Measurements from ENCODE around the gene ZSCAN26.

Gene ZSCAN26

DNA sequence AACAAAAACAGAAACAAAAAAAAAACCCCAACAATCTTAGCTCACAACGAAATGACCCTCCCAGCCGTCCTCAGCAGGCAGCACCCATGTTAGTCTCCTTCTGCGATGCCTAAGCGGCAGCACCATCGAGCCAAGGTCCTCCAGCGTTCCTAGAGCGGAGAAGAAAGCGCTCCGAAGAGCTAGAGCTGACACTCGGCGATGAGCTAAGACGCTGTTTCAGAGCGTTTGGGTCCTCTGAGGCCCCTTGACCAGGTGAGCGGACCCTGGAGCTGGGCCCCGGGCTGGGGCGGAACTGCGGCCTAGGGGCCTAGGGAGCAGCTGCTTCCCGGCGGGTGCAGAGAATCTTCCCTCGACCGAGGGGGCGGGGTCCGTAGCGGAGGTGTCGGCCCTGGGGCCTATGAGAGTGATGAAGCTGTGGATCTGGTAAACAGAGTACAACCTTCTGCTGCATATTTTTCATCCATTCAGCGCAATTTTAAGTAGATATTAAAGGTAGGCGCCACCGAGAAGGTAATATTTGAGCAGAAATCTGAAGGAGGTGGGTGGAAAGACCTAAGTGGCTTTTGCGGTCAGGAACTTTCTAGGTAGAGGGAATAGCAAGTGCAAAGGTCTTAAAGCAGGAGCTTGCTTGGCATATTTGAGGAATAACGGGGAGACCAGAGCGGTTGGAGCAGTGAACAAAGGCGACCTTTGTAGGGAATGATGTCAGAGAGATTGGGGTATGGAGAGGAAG lies at the start of gene ZSCAN26:
ZSCAN26 (plus strand) TSS at position 182 of the 733 bp plus-strand sequence. CDS start 4,777 bp downstream, outside the sequence.
- DNase-seq (ENCODE audit: low read depth): peak; percentile 79

DNA sequence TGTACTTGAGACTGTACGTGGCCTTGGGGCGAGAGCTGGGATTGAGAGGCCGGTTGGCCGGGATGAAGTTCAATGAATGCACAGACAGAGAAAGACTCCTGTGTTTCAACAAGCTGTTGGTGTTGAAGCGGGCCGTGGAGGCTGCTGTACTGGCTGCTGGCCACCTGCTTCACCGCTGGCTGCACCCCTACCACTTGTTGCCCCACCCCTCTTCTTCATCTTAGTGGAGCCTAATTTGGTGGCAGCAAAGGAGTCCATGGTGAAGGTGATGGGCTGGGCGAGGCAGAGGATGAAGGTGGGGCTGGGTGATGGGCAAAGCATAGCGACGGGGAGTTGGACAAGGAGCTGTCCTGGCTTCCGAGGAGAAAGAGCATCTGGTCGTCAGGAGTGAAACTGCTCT lies 49.1 kb upstream of the ZSCAN26 start:
- no peak for DNase-seq (ENCODE audit: low read depth)

DNA sequence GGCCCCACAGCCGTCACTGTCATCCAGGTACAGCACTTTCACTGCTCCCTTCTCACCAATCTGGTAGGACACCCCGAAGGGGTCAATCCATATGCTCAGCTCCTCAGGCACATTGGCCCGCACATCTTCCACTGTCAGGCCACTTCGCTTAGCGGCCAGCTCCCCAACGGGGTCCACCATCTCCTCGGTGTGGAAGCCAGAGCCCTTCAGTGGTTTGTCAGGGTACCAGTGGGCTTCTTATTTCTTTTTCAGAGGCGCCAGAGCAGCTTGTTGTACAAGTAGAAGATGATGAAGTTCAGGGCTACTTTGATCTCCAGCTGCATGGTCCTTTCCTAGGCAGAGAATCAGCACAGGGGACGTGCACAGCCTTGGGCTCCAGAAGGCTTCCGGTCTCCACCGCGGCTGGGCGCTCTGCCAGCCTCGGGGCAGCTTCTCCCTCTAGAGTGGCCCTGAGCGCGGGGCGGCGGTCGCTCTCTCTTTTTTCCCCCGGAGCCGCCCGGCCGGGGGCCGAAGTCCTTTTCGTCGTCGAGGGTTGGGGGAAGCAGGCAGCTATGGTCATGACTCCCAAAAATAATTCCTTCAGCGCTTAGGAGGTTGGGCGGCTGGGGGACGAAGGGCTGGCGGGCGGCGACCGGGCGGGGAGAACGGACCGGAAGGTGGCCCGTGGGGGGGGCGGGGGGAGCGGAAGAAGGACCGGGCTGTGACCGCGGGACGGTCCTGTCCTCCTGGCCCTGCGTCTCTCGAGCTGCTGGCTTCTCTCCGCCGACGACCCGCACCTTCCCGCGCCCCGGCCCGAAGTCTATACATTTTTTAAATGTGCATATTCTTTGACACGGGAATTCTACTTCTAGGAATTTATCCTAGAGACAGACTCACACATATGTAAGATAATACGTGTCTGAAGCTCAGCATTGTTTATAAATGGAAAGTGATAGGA lies 48.4 kb upstream of the ZSCAN26 start:
- no peak for DNase-seq (ENCODE audit: low read depth)

DNA sequence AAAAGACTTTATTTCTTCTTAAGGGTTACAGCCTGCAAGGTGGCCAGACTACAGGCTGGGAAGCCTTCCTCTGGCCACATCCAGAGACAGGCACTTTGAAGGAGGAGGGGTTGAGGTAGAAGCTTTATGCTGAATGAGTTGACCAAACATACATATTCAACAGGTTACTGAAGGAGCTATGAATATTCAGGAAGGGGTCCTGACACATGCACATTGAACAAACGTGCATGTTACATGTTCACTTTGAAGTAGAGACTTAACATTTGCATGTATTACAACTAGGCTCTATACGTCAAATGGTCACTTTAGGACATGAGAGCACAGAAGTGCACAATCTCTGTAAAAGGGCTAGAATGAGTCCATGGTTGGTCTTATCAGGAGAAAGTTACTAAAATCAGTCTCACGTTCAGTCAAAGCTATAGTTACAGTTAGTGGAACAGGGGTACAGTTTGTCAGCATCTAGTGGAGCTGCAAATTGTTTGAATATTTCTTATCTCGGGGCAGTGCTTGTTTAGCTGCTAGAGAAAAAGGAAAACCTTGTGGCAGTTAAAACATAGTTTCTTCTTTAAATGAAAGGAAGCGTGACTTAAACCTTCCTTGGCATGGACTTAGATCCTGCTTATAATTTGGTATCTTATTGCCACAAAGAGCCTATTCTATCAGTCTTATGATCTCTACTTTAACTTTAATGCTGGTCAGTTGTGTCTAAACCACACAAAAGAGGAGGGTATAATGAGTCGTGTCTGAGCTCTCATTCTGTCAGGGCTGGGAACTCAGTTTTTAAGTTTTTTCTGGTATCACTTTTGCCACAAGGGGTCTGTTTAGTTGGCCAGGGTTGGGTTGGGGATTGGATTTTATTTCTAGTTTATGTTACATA lies 46.4 kb upstream of the ZSCAN26 start:
- no peak for DNase-seq (ENCODE audit: low read depth)

DNA sequence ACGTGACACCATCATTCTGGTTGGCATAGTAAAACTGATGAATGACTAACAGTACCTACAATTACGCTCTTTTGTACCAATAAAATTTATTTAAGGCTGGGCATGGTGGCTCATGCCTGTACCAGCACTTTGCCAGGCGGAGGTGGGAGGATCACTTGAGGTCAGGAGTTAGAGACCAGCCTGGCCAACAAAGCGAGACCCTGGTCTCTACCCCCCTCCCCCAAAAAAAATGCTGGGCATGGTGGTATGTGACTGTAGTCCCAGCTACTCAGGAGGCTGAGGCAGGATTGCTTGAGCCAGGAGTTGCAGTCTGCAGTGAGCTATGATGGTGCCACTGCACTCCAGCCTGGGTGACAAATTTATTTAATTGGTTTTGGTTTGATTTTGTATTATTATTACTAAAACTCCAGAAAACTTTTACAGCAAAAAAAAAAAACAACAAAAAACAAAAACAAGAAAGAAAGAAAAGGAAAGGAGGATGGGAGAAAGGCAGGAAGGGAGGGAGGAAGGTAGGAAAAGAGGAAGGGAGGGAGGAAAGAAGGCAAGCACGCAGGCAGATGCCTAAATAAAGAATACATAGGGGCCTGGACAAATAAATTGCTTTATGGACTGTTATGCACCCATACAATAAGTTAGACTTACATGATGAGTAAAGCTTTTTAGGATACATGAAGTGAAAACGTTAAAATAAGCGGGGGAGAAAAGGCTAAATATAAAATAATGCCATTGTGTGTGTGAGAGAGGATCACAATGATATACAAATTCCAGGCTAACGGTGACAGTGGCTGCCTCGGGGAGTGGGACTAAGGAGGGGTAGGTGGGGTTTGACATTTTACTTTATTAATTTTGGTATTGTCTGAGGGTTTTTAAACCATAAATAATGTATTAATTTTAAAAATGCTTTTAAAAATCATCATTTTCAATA lies 42.5 kb upstream of the ZSCAN26 start:
- DNase-seq (ENCODE audit: low read depth): no peak

DNA sequence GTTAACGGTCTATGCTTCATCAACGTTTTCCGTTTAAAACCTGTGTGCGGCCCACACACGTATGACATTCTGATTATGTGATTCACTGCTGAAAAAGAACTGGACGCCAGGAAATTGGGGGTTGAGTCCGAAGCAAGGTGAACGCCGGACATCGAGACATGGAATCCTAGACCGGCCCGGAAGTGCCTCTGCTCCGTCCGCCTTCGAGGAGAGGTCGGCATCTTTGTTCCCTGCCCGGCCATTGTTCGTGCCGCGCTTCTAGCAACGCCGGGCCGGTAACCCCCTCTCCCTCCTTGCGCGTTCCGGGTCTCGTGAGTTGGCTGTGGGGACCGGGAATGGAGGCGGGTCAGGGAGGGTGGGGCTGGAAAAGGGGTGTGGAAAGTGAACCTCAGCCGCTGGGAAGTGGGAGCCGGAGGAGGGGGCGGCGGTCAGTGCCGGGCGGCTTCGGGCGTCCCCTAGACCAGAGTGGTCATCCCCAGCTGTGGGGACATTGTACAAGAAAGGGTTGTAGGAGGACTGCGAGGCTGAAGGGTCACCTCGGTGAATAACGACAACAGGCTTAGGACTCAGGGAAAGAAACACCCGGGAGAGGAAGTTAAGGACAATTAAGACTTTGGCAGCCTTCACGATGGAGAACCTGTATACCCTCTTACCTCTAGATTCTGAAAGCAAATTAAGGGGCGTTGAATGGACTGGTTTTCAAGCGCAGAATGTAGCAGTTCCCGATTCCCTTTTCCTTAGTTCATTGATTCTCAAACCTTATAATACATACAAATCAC lies 41.7 kb upstream of the ZSCAN26 start, which contains the start of gene ZSCAN9:
ZSCAN9 (plus strand) TSS at position 220 of the 779 bp plus-strand sequence. CDS start 1,810 bp downstream, outside the sequence.
- DNase-seq (ENCODE audit: low read depth): no peak

DNA sequence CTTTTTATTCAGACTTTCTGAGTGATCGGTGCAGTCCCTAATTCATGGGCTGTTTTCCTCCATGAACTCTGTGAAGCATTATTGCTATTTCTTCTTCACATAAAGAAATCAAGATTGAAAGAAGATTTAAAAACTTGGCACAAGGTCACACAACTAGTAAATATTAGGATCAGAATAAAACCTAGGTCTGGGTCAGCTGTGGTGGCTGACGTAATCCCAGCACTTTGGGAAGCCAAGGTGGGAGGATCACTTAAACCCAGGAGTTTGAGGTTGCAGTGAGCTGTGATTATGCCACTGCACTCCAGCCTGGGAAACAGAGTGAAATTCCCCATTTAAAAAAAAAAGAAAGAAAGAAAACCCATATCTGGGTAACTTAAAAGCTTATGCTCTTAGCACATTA lies 40.5 kb upstream of the ZSCAN26 start:
- DNase-seq (ENCODE audit: low read depth): no peak

DNA sequence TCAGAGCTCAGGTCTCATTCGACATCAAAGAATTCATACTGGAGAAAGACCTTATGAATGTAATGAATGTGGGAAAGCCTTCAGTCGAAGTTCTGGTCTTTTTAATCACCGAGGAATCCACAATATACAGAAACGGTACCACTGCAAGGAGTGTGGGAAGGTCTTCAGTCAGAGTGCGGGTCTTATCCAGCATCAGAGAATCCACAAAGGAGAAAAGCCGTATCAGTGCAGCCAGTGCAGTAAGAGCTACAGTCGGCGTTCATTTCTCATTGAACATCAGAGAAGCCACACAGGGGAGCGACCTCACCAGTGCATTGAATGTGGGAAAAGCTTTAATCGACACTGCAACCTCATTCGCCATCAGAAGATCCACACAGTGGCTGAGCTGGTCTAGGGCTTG lies 34.2 kb upstream of the ZSCAN26 start:
- no peak for DNase-seq (ENCODE audit: low read depth)

DNA sequence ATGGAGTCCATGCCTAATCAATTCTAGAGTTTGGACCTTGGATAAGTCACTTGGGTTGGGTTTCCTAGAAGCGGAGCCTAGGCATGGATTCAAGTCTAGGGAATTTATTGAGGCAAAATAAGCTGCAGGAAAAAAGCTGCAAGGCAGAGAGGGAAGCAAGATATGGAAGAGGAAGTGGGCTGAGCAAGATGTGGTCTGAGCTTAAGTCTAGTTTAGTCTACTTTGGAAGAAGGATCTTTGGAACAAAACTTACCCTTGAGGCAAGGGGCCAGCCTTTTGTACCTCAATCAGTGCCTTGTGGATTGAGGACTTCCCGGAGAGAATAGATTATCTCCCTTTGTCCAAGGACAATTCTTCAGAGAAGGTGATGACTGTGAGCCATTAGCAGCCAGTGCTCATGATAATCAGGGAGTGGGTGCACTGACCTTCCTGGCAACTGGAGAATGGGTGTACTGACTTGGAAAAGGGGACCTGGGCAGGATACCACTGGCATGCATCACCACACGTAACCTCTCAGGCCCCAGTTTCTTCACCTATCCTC lies 31.0 kb upstream of the ZSCAN26 start:
- DNase-seq (ENCODE audit: low read depth): no peak

DNA sequence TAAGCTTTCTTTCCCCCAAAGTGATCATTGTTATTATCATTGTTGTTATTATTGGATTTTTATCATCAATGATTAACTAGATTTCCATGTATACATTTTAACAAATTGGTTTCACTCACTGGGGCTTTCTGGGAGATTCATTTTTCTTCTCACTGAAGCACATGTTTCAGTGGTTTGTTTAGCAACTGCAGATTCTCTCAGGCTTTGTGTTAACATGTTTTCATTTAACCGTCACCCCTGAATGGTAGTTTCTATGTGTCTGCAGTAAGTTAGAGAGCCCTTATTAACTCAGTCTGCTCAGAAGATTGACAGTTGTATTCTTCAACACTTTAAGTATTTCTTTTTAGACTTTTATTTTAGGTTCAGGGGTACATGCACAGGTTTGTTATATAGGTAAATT lies 27.3 kb upstream of the ZSCAN26 start:
- no peak for DNase-seq (ENCODE audit: low read depth)

DNA sequence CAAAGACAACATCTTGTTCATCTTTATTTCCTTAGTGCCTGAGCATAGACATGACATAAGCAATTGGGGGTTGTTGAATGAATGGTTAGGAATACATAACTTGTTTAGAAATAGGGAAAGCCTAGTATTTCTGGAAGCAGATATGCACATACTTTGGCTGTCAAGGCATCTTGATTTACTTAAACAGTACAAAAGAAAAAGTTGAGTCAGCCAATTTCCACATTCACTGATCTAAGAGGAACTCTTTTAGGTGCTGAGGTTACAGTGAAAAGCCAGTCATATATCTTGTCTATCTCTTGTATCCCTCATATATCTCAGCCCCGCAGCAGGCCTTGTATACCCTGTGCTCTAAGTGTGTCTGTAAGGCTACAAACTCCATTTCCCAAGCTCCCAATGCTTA lies 26.5 kb upstream of the ZSCAN26 start:
- DNase-seq (ENCODE audit: low read depth): no peak

DNA sequence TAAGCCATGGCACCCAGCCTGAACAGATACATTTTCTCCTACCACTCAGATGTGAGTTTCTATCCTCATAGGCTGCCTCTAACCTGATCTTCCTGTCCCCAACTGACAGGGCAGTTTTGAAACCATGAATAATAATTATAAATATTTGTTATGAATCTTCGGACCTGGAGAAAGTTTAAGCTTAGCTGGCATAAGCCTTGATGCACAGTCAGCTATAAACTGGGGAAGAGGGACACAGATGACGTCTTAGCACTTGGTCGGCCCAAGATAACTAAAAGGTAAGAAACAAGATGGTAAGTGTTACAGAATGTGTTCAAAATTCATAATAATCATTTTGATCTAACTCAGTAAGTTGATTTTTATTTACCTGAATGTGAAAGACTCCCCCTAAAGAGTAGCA lies 23.0 kb upstream of the ZSCAN26 start:
- DNase-seq (ENCODE audit: low read depth): no peak

DNA sequence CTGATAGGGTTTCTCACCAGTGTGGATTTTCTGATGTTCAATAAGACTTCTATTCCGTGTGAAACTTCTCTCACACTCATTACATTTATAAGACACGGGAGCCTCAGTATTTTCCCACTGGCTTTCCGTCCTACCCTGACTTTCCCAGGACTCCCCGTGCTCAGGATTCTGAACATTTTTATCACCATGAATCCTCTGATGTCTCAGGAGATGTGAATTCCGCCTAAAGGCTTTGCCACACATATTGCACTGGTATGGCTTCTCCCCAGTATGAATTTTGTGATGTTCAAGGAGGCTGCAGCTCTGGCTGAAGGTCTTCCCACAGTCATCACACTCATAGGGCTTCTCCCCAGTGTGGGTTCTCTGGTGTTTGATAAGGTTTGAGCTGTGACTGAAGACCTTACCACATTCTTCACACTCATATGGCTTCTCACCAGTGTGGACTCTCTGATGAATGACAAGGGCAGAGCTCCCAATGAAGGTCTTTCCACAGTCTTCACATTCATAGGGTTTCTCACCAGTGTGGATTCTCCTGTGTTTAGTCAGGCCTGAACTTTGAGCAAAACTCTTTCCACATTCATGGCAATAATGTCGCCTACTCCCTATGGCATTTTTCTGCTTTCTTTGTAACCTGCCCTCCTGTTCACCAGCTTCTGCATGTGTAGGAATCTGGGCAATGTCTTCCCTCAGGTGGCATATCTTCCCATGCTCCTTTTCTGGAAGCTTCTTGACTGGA lies 21.6 kb upstream of the ZSCAN26 start:
- no peak for DNase-seq (ENCODE audit: low read depth)

DNA sequence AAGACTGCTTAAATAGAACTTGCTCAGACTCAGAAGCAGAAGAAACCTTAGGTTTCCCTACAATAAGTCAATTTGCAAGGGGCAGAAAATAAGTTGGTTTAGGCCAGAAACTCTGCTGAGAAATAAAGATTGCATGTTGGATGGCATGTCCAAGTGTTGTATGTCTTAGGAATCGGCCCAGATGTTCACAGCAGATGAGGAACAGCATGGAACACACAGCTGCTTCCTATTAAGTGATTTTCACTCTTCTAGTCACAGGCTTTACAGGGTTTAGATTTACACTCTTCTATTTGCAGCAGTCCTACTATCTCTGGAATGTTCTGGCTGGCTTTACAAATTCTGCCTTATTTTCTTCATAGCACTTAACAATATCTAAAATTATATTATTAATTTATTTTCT lies 18.0 kb upstream of the ZSCAN26 start:
- DNase-seq (ENCODE audit: low read depth): no peak

DNA sequence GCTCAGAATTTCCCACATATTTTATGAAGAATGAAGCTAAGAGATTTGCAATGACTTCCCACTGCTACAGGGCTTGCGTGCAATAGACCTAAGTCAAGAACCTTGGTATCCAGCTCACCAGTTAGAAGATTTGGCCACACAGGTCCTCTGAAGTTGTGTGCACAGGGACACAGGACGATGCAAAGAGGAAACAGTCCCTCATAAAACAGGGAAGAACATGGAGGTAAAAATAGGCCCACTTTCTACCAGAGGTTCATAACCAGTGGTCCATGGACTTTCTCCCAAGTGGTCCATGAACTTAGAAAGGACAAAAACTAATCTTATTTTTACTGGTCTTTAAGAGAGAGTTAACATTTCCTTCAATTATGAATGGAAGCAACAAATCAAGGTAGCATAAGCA lies 16.2 kb upstream of the ZSCAN26 start:
- no peak for DNase-seq (ENCODE audit: low read depth)

DNA sequence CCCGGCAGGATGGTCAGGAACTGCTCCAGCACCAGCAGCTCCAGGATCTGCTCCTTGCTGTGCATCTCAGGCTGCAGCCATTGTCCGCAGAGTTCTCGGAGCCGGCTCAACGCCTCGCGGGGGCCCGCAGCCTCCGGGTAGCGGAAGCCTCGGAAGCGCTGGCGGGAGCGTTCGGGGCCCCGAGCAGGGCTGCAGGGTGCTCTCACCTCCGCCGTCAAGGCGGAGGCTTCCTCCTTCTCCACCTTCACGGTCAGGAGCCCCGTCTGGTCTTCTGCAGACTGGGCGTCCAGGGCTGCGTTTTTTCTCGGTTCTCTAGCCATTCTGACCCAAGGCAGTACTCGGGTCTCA lies 15.3 kb upstream of the ZSCAN26 start:
- no peak for DNase-seq (ENCODE audit: low read depth)

DNA sequence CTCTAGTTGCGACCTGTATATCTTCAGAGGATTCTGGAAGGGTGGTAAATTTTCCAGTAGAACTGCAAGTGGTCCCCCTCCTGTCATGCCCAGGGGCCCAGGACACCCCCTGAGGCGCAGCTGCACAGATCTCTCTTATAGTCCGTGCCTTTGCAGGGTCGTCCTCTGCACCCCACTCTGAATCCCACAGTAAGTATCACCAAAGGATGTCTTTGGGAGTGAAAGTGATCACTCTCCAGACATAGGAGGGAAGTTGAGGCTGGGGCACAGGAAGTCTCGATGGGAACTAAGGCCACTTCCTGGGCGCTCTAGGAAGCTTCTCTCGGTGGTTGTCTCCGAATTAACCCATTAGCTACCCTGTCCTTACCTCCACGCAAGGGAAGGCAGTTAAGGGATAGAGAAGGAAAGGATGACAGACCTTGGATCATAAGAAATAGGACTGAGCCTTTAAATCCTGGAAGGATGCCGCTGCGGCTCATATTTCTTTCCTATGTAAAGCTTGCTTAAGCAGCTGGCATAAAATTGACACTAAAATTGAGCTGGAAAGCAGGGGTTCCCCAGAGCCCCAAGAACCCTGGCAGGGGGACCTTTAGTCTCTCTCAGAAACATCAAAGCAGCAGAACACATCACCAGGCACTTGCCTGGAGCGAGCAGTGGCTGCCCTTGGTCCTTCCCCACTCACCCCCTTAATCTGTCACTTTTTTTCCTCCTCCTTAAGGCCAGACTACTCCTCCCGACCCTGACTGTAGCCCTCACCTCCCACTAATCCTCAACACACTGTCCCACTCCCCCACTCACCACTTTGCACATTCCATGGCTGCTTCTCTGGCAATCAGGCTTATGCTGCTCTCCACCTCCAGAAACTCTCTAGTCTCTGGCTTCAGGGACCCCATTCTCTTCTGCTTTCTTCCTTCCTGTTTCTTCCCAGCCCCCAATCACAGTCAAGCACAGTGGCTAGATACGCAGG lies 14.7 kb upstream of the ZSCAN26 start, which contains the start of gene ZKSCAN4:
ZKSCAN4 (minus strand) TSS at position 261 of the 967 bp plus-strand sequence. CDS start 289 bp downstream, outside the sequence.
- peak; percentile 64 for DNase-seq (ENCODE audit: low read depth)

DNA sequence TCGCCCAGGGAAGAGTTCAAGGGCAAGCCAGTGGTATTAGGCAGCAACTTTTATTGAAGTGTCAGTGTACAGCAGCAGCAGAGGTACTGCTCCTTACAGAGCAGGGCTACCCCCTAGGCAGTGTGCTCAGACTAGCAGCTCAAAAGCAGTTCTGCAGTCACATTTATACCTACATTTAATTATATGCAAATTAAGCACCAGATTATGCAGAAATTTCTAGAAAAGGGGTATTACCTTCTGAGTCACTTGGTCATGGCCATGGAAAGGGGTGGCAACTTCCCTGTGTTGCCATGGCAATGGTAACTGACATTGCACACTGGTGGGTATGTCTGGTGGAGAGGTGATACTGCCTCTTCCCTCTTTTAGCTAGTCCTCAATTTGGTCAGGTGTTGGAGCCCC lies 12.8 kb upstream of the ZSCAN26 start:
- no peak for DNase-seq (ENCODE audit: low read depth)
